T1000 (cell line): ENCODE data around the gene C1QTNF1.

Experiments
- DNase-seq: peaks from one replicate; lab custom pipeline; 2025; ENCODE audit warnings: mixed read lengths; lab: John Stamatoyannopoulos, UW

The C1QTNF1 gene

GRCh38 chr17:79093270-79093669 lies 69.3 kb downstream of the C1QTNF1 start:
- DNase-seq: no peak

- no peak for DNase-seq
These were observed 70.3 kb downstream of the C1QTNF1 start for GRCh38 chr17:79094261-79094660.

- no peak for DNase-seq
These were observed 71.5 kb downstream of the C1QTNF1 start for GRCh38 chr17:79095345-79096055.

GRCh38 chr17:79096477-79096876 lies 72.5 kb downstream of the C1QTNF1 start:
- DNase-seq: no peak

GRCh38 chr17:79097226-79098055 lies 73.5 kb downstream of the C1QTNF1 start:
- no peak for DNase-seq

- no peak for DNase-seq
These were observed 74.4 kb downstream of the C1QTNF1 start for GRCh38 chr17:79098282-79098867.
